SK-N-SH (cell line): ENCODE measurements around the gene SNPH. TPM values are rescaled to one million over a fixed set of nuclear protein-coding genes. Genes with fewer than 3 reads are reported as not detected.

Experiments used
- CTCF ChIA-PET: fragments of 300-600, 350-600 bp; formaldehyde crosslinking; extraction: SDS; loops from one replicate; lab custom pipeline; 2021; lab: Yijun Ruan, JAX
- POLR2A ChIA-PET: fragments of 350-600 bp; sonication (Branson Sonifier 250); formaldehyde crosslinking; extraction: SDS; loops from one replicate; lab custom pipeline; 2020; ENCODE audit warnings: antibody characterized with exemption, inconsistent platforms; lab: Yijun Ruan, JAX
- DNase-seq: peaks from one replicate; pipeline ENCODE4 v3.0.0; 2012
- H2AFZ ChIP-seq: fragments of 200-600 bp; sonication (generic); 2 replicates; pipeline ENCODE4 v1.8.1; 2016; ENCODE audit warnings: antibody characterized with exemption, mild to moderate bottlenecking, low read depth
- H3F3A ChIP-seq: fragments of 200-600 bp; sonication (generic); replicated peaks from 2 replicates; pipeline ENCODE3; 2016; ENCODE audit warnings: antibody characterized with exemption, mild to moderate bottlenecking; ENCODE audit not compliant: insufficient read depth
- H3K27ac ChIP-seq, 2 experiments: fragments of 200-500 bp in 1 of 2; fragments of 200-600 bp in 1 of 2; sonication (Bioruptor generic) in 1 of 2; sonication (generic), shearing (Covaris generic) in 1 of 2; 2 replicates each; pipeline versions ENCODE4 v1.5.1 to v1.6.1; 2014 to 2016; ENCODE audit warnings: low read depth in 2 of 2, inconsistent platforms in 1 of 2, low read length in 1 of 2, mild to moderate bottlenecking in 1 of 2, mixed read lengths in 1 of 2
- H3K27me3 ChIP-seq: fragments of 200-600 bp; sonication (generic), shearing (Covaris generic); 2 replicates; pipeline ENCODE4 v1.6.1; 2016; ENCODE audit warnings: mixed run types; ENCODE audit not compliant: insufficient read depth
- H3K36me3 ChIP-seq, 2 experiments: fragments of 200-500 bp in 1 of 2; fragments of 200-600 bp in 1 of 2; sonication (Bioruptor generic) in 1 of 2; sonication (generic) in 1 of 2; replicated peaks in 1 of 2; 2 replicates each; pipeline versions ENCODE3 to v1.5.1; 2014 to 2016; ENCODE audit warnings: low read length in 1 of 2, mild to moderate bottlenecking in 1 of 2; ENCODE audit not compliant: insufficient read depth in 2 of 2, control insufficient read depth in 1 of 2
- H3K4me1 ChIP-seq, 2 experiments: fragments of 200-500 bp in 1 of 2; fragments of 200-600 bp in 1 of 2; sonication (Bioruptor generic) in 1 of 2; sonication (generic), shearing (Covaris generic) in 1 of 2; 2 replicates each; pipeline versions ENCODE4 v1.5.1 to v1.6.1; 2014 to 2016; ENCODE audit warnings: low read depth in 1 of 2, low read length in 1 of 2, mixed run types in 1 of 2; ENCODE audit not compliant: insufficient read depth in 2 of 2, control insufficient read depth in 1 of 2
- H3K4me2 ChIP-seq: fragments of 200-600 bp; sonication (generic), shearing (Covaris generic); 2 replicates; pipeline ENCODE4 v1.6.1; 2017; ENCODE audit warnings: mixed run types
- H3K4me3 ChIP-seq, 2 experiments: fragments of 200-500 bp in 1 of 2; fragments of 200-600 bp in 1 of 2; sonication (Bioruptor generic) in 1 of 2; sonication (generic), shearing (Covaris generic) in 1 of 2; 2 replicates each; pipeline versions ENCODE4 v1.5.1 to v1.8.1; 2014 to 2016; ENCODE audit warnings: low read depth in 2 of 2, inconsistent platforms in 1 of 2, low read length in 1 of 2, mild to moderate bottlenecking in 1 of 2, mixed read lengths in 1 of 2, moderate library complexity in 1 of 2
- H3K79me2 ChIP-seq: fragments of 200-600 bp; sonication (generic); 2 replicates; pipeline ENCODE4 v1.8.1; 2017; ENCODE audit warnings: mild to moderate bottlenecking; ENCODE audit not compliant: insufficient read depth
- H3K9ac ChIP-seq: fragments of 200-600 bp; sonication (generic); 2 replicates; pipeline ENCODE4 v1.6.1; 2017; ENCODE audit warnings: mixed run types
- H3K9me2 ChIP-seq: fragments of 200-600 bp; sonication (generic); 2 replicates; pipeline ENCODE4 v1.6.1; 2017; ENCODE audit warnings: mixed run types
- H3K9me3 ChIP-seq: fragments of 200-600 bp; sonication (generic); 2 replicates; pipeline ENCODE4 v1.6.1; 2017; ENCODE audit warnings: mixed run types, mild to moderate bottlenecking, moderate library complexity
- H4K20me1 ChIP-seq: fragments of 200-600 bp; sonication (generic); 2 replicates; pipeline ENCODE4 v1.6.1; 2017; ENCODE audit warnings: mild to moderate bottlenecking, mixed run types; ENCODE audit not compliant: insufficient read depth
- CTCF ChIP-seq: fragments of 200-600 bp; sonication (generic); IDR thresholded peaks from 2 replicates; pipeline ENCODE4 v1.6.1; 2017; ENCODE audit warnings: antibody characterized with exemption, mild to moderate bottlenecking, moderate library complexity
- ELF1 ChIP-seq: IDR thresholded peaks from 2 replicates; pipeline ENCODE4 v1.4.0; 2012
- FOSL2 ChIP-seq: IDR thresholded peaks from 2 replicates; pipeline ENCODE4 v1.4.0; 2012; ENCODE audit warnings: low read depth, mild to moderate bottlenecking, moderate library complexity, borderline replicate concordance
- FOXJ3 ChIP-seq: sonication (generic); formaldehyde crosslinking; IDR thresholded peaks from 2 replicates; pipeline ENCODE4 v1.5.1; 2020; ENCODE audit warnings: mild to moderate bottlenecking, missing genetic modification reagents
- GABPA ChIP-seq: IDR thresholded peaks from 2 replicates; pipeline ENCODE4 v1.4.0; 2012; ENCODE audit warnings: low read depth, mild to moderate bottlenecking
- JUND ChIP-seq: IDR thresholded peaks from 2 replicates; pipeline ENCODE4 v1.4.0; 2012
- POLR2AphosphoS5 ChIP-seq: IDR thresholded peaks from 2 replicates; pipeline ENCODE4 v1.6.1; 2012; ENCODE audit warnings: low read depth, low read length
- RAD21 ChIP-seq: IDR thresholded peaks from 2 replicates; pipeline ENCODE4 v1.6.1; 2012; ENCODE audit warnings: mild to moderate bottlenecking, low read length
- RFX5 ChIP-seq: IDR thresholded peaks from 2 replicates; pipeline ENCODE4 v1.6.1; 2012; ENCODE audit warnings: mild to moderate bottlenecking, improper control_type of control experiment, low read length
- RXRA ChIP-seq: IDR thresholded peaks from 2 replicates; pipeline ENCODE4 v1.4.0; 2012; ENCODE audit warnings: low read depth, mild to moderate bottlenecking, borderline replicate concordance
- SMC3 ChIP-seq: IDR thresholded peaks from 2 replicates; pipeline ENCODE4 v1.6.1; 2012; ENCODE audit warnings: low read depth, low read length, improper control_type of control experiment
- WGBS: methylation state at CpG from one replicate; pipeline ENCODE4 v1.1.6; 2017; ENCODE audit warnings: low lambda C conversion rate; 5-methylcytosine and 5-hydroxymethylcytosine counted together
- polyA plus RNA-seq, 3 experiments: library from polyadenylated mRNA; depleted of rRNA; stranded (reverse); fragments of >200 nt; gene quantifications; 2 replicates each; pipeline ENCODE4 v1.2.3, GENCODE V29; 2012
- TF ChIP-seq, protein P1 (sequence below): IDR thresholded peaks from 2 replicates; pipeline ENCODE4 v1.4.0; 2012; ENCODE audit warnings: low read depth
- TF ChIP-seq, protein P2 (sequence below): fragments of 150-350 bp; IDR thresholded peaks from 2 replicates; pipeline ENCODE4 v1.6.1; 2017; ENCODE audit warnings: antibody characterized with exemption, low read length, low read depth, borderline replicate concordance

SNPH gene
- polyA plus RNA-seq, 1 of the 3 experiments (the other 2 are of a cell fraction) = 2.5 TPM

GRCh38 chr20:1282966-1283365, 16.9 kb downstream of the SNPH start (continued):
- TF ChIP-seq SMC3 (no peak), POLR2AphosphoS5 (no peak), FOSL2 (no peak), RAD21 (no peak), CTCF (no peak), RXRA (no peak)

DNA sequence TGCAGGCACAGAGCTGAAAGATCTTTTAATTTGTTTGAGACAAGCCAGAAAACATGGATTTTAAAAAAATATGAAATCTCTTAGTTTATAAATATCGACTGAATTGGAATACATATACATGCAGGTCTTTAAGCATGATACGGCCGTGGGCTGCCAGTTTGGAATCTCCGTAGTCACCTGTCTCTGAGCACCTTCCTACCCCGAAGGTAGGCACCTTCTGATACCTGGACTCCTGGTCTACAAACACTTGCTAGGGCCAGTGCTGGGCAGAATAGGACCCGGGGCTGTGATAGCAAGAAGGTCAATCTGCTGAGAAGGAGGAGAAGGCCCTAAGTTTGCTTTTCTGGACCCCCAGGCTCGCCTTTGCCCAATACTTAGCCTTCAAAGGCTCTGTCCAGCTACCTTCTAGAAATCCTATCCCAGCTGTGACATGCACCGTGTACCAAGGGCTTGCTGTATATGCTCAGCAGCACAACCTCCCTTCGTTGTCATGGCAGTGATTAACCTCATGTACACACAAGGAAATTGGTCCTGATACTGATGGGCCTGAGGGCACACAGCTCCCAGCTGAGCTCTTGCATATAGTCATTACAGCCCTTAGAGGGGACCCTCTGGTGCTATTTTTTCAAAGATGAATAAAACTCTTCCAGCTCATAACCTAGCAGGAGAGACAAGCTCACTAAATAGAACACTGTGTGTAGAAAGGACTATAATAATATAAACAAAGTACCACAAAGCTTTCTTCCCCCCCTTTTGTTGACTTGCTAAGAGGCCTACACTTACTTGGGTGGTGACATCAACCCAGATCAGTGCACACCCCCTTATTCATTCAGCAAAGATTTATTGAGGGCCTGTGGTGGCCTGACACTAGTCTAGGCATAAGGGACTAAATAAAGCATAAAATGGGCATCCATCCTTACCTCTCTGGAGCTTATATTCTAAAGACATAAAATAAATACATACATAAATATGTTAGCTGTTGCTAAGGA, 17.7 kb downstream of the SNPH start:
- H3K4me1 ChIP-seq = no peaks in the 10 kb centered on the region; a peak in 1 of 4 replicates
- no peak for DNase-seq
- no peak overlapping the region for H3K4me2 ChIP-seq
- peaks cover 0 to 5% of the 10 kb centered on the region in 2 experiments for H3K36me3 ChIP-seq
- WGBS = 74% methylated on average over 9 of the region's 9 CpGs
- POLR2A ChIA-PET = no interaction called here
- no peaks in the 10 kb centered on the region for H3K27me3 ChIP-seq
- H4K20me1 ChIP-seq = no peaks in the 10 kb centered on the region
- CTCF ChIA-PET = interaction anchor here (0.9 to 2.1 kb wide), 4 partner anchors 10 to 29 kb away, joined by 4 to 7 read pairs (median 6); partner anchors contain the start of gene SNPH
- no peaks in the 10 kb centered on the region for H3K9me2 ChIP-seq
- no peaks in the 10 kb centered on the region for H3K9me3 ChIP-seq
- H3K4me3 ChIP-seq = no peak overlapping the region
- H3K79me2 ChIP-seq = no peaks in the 10 kb centered on the region
- H3K27ac ChIP-seq = no peak overlapping the region
- H3F3A ChIP-seq = no peaks in the 10 kb centered on the region
- no peak overlapping the region for H3K9ac ChIP-seq
- TF ChIP-seq FOXJ3 (CRISPR knock-in tag) (no peak), JUND (no peak), GABPA (no peak), RXRA (no peak), POLR2AphosphoS5 (no peak)
- no peak overlapping the region for H2AFZ ChIP-seq

DNA sequence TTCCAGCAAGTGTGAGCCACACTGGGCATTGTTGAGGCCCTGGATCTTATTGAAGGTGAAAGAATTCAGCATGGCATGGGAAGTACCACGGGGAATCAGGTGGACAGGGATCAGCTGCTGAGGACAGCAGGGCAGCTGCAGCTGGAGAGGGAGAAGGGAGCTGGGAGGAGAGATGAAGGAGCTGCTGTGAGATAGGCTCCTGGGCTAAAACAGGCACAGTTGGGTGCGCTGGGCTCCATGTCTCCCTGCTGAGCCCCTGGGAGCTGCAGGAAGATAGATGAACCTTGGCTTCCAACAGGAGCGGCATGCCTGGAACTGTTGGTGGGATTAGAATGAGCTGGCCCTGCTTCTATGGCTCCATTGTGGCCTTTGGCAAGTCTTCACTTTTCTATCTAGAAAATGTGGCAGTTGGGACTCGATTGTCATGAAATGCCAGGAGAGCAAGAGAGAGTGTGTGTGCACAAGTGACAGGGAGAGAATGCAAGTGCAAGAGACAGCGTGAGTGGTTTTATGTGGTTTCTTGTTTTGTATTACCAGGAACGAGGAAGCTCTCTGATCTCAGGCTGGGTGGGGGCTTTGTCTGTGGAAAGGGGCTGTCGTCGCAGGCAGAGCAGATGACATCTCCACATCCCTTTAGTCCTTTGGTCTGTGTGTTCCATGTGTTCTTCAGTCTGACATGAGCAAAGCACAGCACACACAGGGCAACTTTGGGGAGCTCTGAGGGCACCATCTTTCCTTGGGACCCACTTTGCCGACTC, 20.4 kb downstream of the SNPH start:
- Histone ChIP-seq H3K36me3 (no peaks in the 10 kb centered on the region), H3K4me3 (no peak overlapping the region), H2AFZ (no peak overlapping the region), H3K9me2 (no peaks in the 10 kb centered on the region), H3K27me3 (no peaks in the 10 kb centered on the region), H3K79me2 (no peaks in the 10 kb centered on the region), H3K9ac (no peak overlapping the region), H3K4me2 (no peak overlapping the region), H3K27ac (no peak overlapping the region), H3K9me3 (no peaks in the 10 kb centered on the region), H4K20me1 (no peaks in the 10 kb centered on the region), H3K4me1 (peaks cover 0 to 6% of the 10 kb centered on the region in 2 experiments; a peak in 1 of 4 replicates), H3F3A (peaks cover 3% of the 10 kb centered on the region)
- DNase-seq = no peak
- ChIA-PET CTCF (no interaction called here), POLR2A (no interaction called here)
- WGBS = 86% methylated on average over 9 of the region's 9 CpGs
- TF ChIP-seq ELF1 = no peak
- TF ChIP-seq RFX5 = no peak
- TF ChIP-seq, protein P1, sequence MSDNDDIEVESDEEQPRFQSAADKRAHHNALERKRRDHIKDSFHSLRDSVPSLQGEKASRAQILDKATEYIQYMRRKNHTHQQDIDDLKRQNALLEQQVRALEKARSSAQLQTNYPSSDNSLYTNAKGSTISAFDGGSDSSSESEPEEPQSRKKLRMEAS = no peak
- TF ChIP-seq, protein P2, sequence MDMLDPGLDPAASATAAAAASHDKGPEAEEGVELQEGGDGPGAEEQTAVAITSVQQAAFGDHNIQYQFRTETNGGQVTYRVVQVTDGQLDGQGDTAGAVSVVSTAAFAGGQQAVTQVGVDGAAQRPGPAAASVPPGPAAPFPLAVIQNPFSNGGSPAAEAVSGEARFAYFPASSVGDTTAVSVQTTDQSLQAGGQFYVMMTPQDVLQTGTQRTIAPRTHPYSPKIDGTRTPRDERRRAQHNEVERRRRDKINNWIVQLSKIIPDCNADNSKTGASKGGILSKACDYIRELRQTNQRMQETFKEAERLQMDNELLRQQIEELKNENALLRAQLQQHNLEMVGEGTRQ = no peak
- TF ChIP-seq CTCF = no peak
